GM06990 (cell line): ENCODE measurements around the gene CASQ2.

Source experiments
- DNase-seq: peaks from one replicate; pipeline ENCODE4 v3.0.0-alpha.2; 2011; ENCODE audit not compliant: insufficient read length; ENCODE audit errors: extremely low read depth
- H3K27me3 ChIP-seq: replicated peaks from 2 replicates; pipeline ENCODE4 v1.6.0; 2011; ENCODE audit warnings: low read length; ENCODE audit not compliant: control insufficient read depth, insufficient read depth
- H3K36me3 ChIP-seq: 2 replicates; pipeline ENCODE4 v1.5.1; 2011; ENCODE audit warnings: low read length; ENCODE audit not compliant: control insufficient read depth, insufficient read depth
- H3K4me3 ChIP-seq: replicated peaks from 2 replicates; pipeline ENCODE4 v1.5.1; 2011; ENCODE audit warnings: low read depth, mild to moderate bottlenecking, control low read depth, low read length
- CTCF ChIP-seq: IDR thresholded peaks from 2 replicates; pipeline ENCODE4 v1.5.1; 2011; ENCODE audit warnings: low read length, control low read depth, mild to moderate bottlenecking, inconsistent platforms; ENCODE audit not compliant: insufficient read depth, poor library complexity, severe bottlenecking

The CASQ2 gene

GRCh38 chr1:115723756-115724155, 44.8 kb downstream of the CASQ2 start:
- Histone ChIP-seq H3K4me3 (no peak overlapping the region), H3K36me3 (no peaks in the 10 kb centered on the region), H3K27me3 (no peaks in the 10 kb centered on the region)
- no peak for TF ChIP-seq CTCF
- DNase-seq = no peak

- no peaks in the 10 kb centered on the region for H3K36me3 ChIP-seq
- no peak for TF ChIP-seq CTCF
- no peaks in the 10 kb centered on the region for H3K27me3 ChIP-seq
- H3K4me3 ChIP-seq = no peak overlapping the region
- DNase-seq = no peak
These were observed 46.3 kb downstream of the CASQ2 start for GRCh38 chr1:115722221-115722620.

- no peaks in the 10 kb centered on the region for H3K27me3 ChIP-seq
- no peaks in the 10 kb centered on the region for H3K36me3 ChIP-seq
- DNase-seq = no peak
- H3K4me3 ChIP-seq = no peak overlapping the region
- TF ChIP-seq CTCF = no peak
These were observed 49.2 kb downstream of the CASQ2 start for GRCh38 chr1:115719285-115719684.

- TF ChIP-seq CTCF = no peak
- no peaks in the 10 kb centered on the region for H3K36me3 ChIP-seq
- H3K4me3 ChIP-seq = no peak overlapping the region
- H3K27me3 ChIP-seq = no peaks in the 10 kb centered on the region
- DNase-seq = no peak
These were observed 50.3 kb downstream of the CASQ2 start for GRCh38 chr1:115718011-115718754.

GRCh38 chr1:115717541-115717940, 51.0 kb downstream of the CASQ2 start:
- H3K4me3 ChIP-seq = no peak overlapping the region
- no peak for DNase-seq
- H3K27me3 ChIP-seq = no peaks in the 10 kb centered on the region
- no peaks in the 10 kb centered on the region for H3K36me3 ChIP-seq
- peak; percentile 53 for TF ChIP-seq CTCF

- peaks cover 2% of the 10 kb centered on the region for H3K27me3 ChIP-seq
- H3K36me3 ChIP-seq = no peaks in the 10 kb centered on the region
- TF ChIP-seq CTCF = no peak
- no peak overlapping the region for H3K4me3 ChIP-seq
- no peak for DNase-seq
These were observed 53.9 kb downstream of the CASQ2 start for GRCh38 chr1:115714572-115715141.
